Esophagus muscularis mucosa (tissue), 4 donors: ENCODE results near the gene DENND1C. TPM values are rescaled to one million over a fixed set of nuclear protein-coding genes. Genes with fewer than 3 reads are reported as not detected.

Experiments used
- DNase-seq: peaks from one replicate; pipeline ENCODE4 v3.0.0-alpha.2; 2017; ENCODE audit errors: extremely low spot score
- H3K27ac ChIP-seq, 4 donors: fragments of 200-600 bp; sonication (generic); replicated peaks in 1 of 4; 1 replicate in 3 of 4; 2 replicates in 1 of 4; pipeline ENCODE4 v1.5.1; 2016 to 2019; ENCODE audit warnings: mild to moderate bottlenecking in 1 of 4
- H3K27me3 ChIP-seq, 4 donors: fragments of 200-600 bp; sonication (generic); one replicate each; pipeline versions ENCODE4 v1.5.1 to v1.6.0; 2016 to 2019
- H3K36me3 ChIP-seq, 4 donors: fragments of 200-600 bp; sonication (generic); one replicate each; pipeline ENCODE4 v1.5.1; 2016 to 2019
- H3K4me1 ChIP-seq, 4 donors: fragments of 200-600 bp; sonication (generic); one replicate each; pipeline ENCODE4 v1.5.1; 2016 to 2019
- H3K4me3 ChIP-seq, 4 donors: fragments of 200-600 bp; sonication (generic); 1 replicate in 2 of 4; 2 replicates in 2 of 4; pipeline ENCODE4 v1.5.1; 2016 to 2019; ENCODE audit warnings: mild to moderate bottlenecking in 4 of 4, moderate library complexity in 1 of 4
- H3K9me3 ChIP-seq, 4 donors: fragments of 200-600 bp; sonication (generic); 1 replicate in 3 of 4; 2 replicates in 1 of 4; pipeline ENCODE4 v1.5.1; 2016 to 2019
- EP300 ChIP-seq: sonication (generic); formaldehyde crosslinking; IDR thresholded peaks from one replicate; pipeline ENCODE4 v1.6.1; 2017; ENCODE audit warnings: antibody characterized with exemption
- POLR2A ChIP-seq: fragments of 450-650 bp; IDR thresholded peaks from one replicate; pipeline ENCODE4 v1.6.1; 2017; ENCODE audit warnings: antibody characterized with exemption, moderate library complexity, mild to moderate bottlenecking, low read depth
- POLR2AphosphoS5 ChIP-seq, 2 donors: sonication (generic); formaldehyde crosslinking; IDR thresholded peaks; one replicate each; pipeline ENCODE4 v1.6.1; 2017; ENCODE audit warnings: antibody characterized with exemption in 2 of 2
- WGBS: methylation state at CpG from one replicate; pipeline ENCODE4 v1.1.5; 2018; 5-methylcytosine and 5-hydroxymethylcytosine counted together
- intact Hi-C: fragments of 100-400 bp; cut with DNase I; formaldehyde crosslinking; loops from one replicate; pipeline ENCODE4 v1.15.1; 2023
- small RNA-seq, 3 donors: library from RNA; depleted of rRNA; stranded (forward); fragments of <200 nt; gene quantifications; one replicate each; pipeline ENCODE3, GENCODE V24; 2016
- total RNA-seq, 4 donors: library from RNA; depleted of rRNA; stranded (reverse); fragments of >200 nt; gene quantifications; one replicate each; pipeline versions ENCODE4 v1.1.0 to v1.2.1, GENCODE V29; 2016
- TF ChIP-seq, protein P1 (sequence below), 3 experiments: fragments of 200-600 bp in 2 of 3; fragments of 450-650 bp in 1 of 3; sonication (generic) in 2 of 3; IDR thresholded peaks; one replicate each; pipeline ENCODE4 v1.5.1; 2017 to 2019; ENCODE audit warnings: antibody characterized with exemption in 3 of 3, mild to moderate bottlenecking in 2 of 3, moderate library complexity in 1 of 3

DENND1C gene
- total RNA-seq, 4 donors from 2014 or later: 0.13 to 2.8 (median 1.1) TPM

DNA sequence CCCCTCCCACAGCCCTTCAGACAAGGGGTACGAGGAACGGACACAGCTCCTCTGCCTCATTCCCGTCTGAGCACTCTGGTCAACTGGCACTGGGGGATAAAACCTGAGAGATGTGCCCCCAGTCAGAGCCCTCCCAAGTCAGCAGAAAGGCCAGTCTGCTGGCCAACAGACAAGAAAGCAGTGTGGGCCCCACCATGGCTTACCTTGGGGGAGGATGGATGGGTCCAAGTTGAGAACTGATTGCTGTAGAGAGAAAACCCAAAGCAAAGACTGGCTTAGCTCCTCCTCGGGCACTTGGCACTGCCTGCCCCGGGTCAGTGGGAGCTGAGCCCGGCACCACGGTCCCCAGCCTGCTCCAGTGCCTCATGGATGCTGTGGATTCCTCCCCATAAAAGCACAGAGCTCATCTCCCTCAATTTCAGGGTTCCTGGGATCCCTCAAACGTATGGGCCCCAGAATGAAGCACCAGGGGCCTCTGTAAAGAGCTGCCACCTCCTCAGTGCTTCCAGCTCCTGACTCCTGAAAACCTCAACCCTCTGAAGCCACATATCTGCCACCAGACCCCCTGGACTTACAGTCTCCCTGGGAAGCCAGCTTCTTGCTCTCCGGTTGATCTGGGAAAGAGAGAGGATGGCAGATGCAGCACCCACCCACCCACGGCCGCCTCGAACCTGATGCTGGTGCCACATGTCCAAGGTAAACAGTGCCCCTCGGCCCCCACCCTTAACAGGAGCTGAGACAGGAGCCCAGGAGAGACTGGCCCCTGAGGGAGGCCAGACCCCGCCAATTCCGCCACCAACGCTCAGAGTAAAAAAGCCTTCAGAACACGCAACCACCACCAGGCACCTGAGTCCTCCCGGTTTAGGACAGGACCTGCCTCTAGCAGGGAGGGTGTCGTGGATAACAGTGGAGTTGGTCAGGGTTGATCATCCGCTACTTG lies 60.2 kb downstream of the DENND1C start:
- H3K36me3 ChIP-seq: peaks cover 37 to 63% (median 58%) of the 10 kb centered on the region in 4 donors
- WGBS: 74% methylated on average over 6 of the region's 20 CpGs
- DNase-seq: no peak
- intact Hi-C loops: no loop called here
- H3K4me3 ChIP-seq: no peak overlapping the region
- peak overlapping the region in 1 of 4 donors; percentile 2 for H3K27ac ChIP-seq
- H3K27me3 ChIP-seq: no peaks in the 10 kb centered on the region
- no peak for TF ChIP-seq EP300
- TF ChIP-seq POLR2A: no peak
- TF ChIP-seq, protein P1, sequence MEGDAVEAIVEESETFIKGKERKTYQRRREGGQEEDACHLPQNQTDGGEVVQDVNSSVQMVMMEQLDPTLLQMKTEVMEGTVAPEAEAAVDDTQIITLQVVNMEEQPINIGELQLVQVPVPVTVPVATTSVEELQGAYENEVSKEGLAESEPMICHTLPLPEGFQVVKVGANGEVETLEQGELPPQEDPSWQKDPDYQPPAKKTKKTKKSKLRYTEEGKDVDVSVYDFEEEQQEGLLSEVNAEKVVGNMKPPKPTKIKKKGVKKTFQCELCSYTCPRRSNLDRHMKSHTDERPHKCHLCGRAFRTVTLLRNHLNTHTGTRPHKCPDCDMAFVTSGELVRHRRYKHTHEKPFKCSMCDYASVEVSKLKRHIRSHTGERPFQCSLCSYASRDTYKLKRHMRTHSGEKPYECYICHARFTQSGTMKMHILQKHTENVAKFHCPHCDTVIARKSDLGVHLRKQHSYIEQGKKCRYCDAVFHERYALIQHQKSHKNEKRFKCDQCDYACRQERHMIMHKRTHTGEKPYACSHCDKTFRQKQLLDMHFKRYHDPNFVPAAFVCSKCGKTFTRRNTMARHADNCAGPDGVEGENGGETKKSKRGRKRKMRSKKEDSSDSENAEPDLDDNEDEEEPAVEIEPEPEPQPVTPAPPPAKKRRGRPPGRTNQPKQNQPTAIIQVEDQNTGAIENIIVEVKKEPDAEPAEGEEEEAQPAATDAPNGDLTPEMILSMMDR (IDR thresholded peaks at IDR 0.05): no peak
- TF ChIP-seq POLR2AphosphoS5 (IDR thresholded peaks at IDR 0.05): no peak
- no peaks in the 10 kb centered on the region for H3K9me3 ChIP-seq
- H3K4me1 ChIP-seq: peaks cover 28 to 55% (median 47%) of the 10 kb centered on the region in 4 donors

DNA sequence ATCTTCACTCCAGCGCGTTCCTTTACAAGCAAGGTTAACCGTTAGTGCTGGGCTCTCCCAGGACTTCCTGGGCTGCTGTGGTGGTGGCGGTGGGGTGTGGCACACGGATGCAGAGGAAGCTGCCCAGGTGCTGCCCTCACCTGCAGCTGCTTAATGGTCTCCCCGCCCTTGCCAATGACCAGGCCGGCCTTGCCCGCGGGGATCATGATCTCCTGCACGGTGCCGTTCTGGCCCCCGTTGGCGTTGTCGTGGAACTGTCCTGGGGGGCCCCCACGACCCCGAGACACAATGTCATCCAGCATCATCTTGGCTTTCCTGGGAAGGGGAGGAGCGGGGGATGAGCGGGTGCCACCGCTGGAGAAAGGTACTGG lies 63.0 kb downstream of the DENND1C start:
- TF ChIP-seq POLR2AphosphoS5 (IDR thresholded peaks at IDR 0.05): no peak
- TF ChIP-seq, protein P1 (IDR thresholded peaks at IDR 0.05): no peak
- TF ChIP-seq POLR2A: no peak
- TF ChIP-seq EP300: no peak
- Histone ChIP-seq H3K9me3 (no peaks in the 10 kb centered on the region), H3K27ac (no peak overlapping the region), H3K4me3 (no peak overlapping the region), H3K27me3 (no peaks in the 10 kb centered on the region), H3K36me3 (peaks cover 60 to 90% (median 85%) of the 10 kb centered on the region in 4 donors), H3K4me1 (peaks cover 22 to 56% (median 45%) of the 10 kb centered on the region in 4 donors)
- 88% methylated on average over 10 of the region's 19 CpGs for WGBS
- no peak for DNase-seq
- intact Hi-C loops: no loop called here

DNA sequence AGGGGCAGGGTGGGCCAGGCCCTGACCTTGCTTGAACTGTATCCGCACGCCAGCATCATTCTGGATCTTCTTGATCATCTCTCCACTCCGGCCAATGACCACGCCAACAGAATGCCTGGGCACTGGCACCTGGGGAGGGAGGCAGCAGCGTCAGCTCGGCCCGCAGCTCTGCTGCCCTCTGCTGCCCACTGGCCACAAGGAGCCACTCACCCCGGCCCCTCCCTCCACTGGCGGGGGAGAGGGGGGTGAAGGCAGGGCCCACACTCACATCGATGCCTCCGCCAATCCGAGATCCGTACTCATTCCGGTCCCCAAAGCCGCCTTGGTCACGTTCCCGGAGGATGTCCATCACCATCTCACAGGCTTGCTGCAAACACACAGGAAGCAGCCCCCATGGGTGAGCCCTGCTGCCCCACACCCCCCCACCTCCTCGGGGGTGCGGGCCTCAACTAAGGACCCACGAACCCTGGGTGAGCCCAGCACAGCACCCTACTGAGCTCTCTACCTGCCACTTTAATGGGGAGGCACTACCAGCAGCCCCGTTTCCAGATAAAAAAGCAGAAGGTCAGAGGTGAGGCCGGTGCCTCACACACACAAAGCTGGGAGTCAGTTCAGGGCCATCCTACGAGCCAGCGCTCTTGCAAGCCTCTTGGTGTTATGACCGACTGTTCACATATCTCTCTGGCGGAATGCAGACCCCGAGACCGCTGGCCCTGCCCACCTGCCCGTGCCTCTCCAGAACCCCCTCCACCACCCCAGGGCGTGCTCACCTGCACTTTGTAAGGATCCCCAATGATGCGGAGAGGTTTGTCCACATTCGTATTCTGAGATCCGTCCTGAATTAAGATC lies 63.6 kb downstream of the DENND1C start:
- TF ChIP-seq, protein P1 (IDR thresholded peaks at IDR 0.05): peak; percentile 35 to 59 (median 46)
- TF ChIP-seq POLR2AphosphoS5 (IDR thresholded peaks at IDR 0.05): no peak
- Histone ChIP-seq H3K4me3 (no peak overlapping the region), H3K27me3 (no peaks in the 10 kb centered on the region), H3K9me3 (no peaks in the 10 kb centered on the region), H3K36me3 (peaks cover 60 to 90% (median 86%) of the 10 kb centered on the region in 4 donors), H3K4me1 (peaks cover 16 to 56% (median 39%) of the 10 kb centered on the region in 4 donors), H3K27ac (peak overlapping the region in 1 of 4 donors; percentile 9)
- intact Hi-C loops: no loop called here
- DNase-seq: no peak
- WGBS: 65% methylated on average over 25 of the region's 33 CpGs

Small RNAs within 50 kb of the gene (small RNA-seq; reads per million reads assigned to genes)
- 0 reads per million in 3 donors for gene AC010503.2

Other genes starting within 250 kb of the DENND1C start
- gene MLLT1, start 201.8 kb downstream of the DENND1C start, total RNA-seq: 10 to 100 TPM; 21.5 to 46.9 (median 33.4) TPM
- gene ACER1, start 148.2 kb downstream of the DENND1C start, total RNA-seq: not detected
- gene CLPP, start 120.3 kb downstream of the DENND1C start, total RNA-seq: 100 to 1,000 TPM in 2 of 4 donors, 10 to 100 TPM in 2; 77.2 to 111 (median 94.2) TPM
- gene ALKBH7, start 109.0 kb downstream of the DENND1C start, total RNA-seq: 100 to 1,000 TPM in 1 of 4 donors, 10 to 100 TPM in 3; 55.2 to 109 (median 71.8) TPM
- 1 to 10 TPM; 1.3 to 3.7 (median 2.4) TPM for gene PSPN, start 105.9 kb downstream of the DENND1C start, total RNA-seq
- gene GTF2F1, start 88.6 kb downstream of the DENND1C start, total RNA-seq: 10 to 100 TPM; 43.6 to 61.0 (median 56.8) TPM
- gene KHSRP, start 57.0 kb downstream of the DENND1C start, total RNA-seq: 100 to 1,000 TPM; 105 to 202 (median 148) TPM
- 1 to 10 TPM in 1 of 4 donors, under 1 TPM in 2, not detected in 1; 0.32 to 2.4 (median 0.66) TPM for gene SLC25A41, start 48.0 kb downstream of the DENND1C start, total RNA-seq
- gene SLC25A23, start 22.0 kb downstream of the DENND1C start, total RNA-seq: 100 to 1,000 TPM; 215 to 412 (median 315) TPM
- 1 to 10 TPM in 3 of 4 donors, not detected in 1; 1.8 to 2.7 (median 2.4) TPM for gene CRB3, start 17.5 kb downstream of the DENND1C start, total RNA-seq
- gene TUBB4A, start 20.5 kb upstream of the DENND1C start, total RNA-seq: 1 to 10 TPM; 1.7 to 4.7 (median 3.4) TPM
- 1 to 10 TPM in 1 of 4 donors, under 1 TPM in 2, not detected in 1; 0.29 to 2.7 (median 0.45) TPM for gene TNFSF9, start 49.2 kb upstream of the DENND1C start, total RNA-seq
- under 1 TPM in 2 of 4 donors, not detected in 2; 0.52 to 0.84 TPM for gene CD70, start 109.4 kb upstream of the DENND1C start, total RNA-seq
- 1 to 10 TPM in 1 of 4 donors, under 1 TPM in 3; 0.42 to 3.0 (median 0.70) TPM for gene TNFSF14, start 188.4 kb upstream of the DENND1C start, total RNA-seq
- gene C3, start 238.9 kb upstream of the DENND1C start, total RNA-seq: 1,000 to 10,000 TPM in 1 of 4 donors, 100 to 1,000 TPM in 3; 393 to 1,020 (median 677) TPM